ENCODE results near the gene SIAE. TPM values are rescaled to one million over a fixed set of nuclear protein-coding genes. Genes with fewer than 3 reads are reported as not detected.

Gene SIAE
- total RNA-seq, 1 donor from 2014 or later = 8.2 TPM

DNA sequence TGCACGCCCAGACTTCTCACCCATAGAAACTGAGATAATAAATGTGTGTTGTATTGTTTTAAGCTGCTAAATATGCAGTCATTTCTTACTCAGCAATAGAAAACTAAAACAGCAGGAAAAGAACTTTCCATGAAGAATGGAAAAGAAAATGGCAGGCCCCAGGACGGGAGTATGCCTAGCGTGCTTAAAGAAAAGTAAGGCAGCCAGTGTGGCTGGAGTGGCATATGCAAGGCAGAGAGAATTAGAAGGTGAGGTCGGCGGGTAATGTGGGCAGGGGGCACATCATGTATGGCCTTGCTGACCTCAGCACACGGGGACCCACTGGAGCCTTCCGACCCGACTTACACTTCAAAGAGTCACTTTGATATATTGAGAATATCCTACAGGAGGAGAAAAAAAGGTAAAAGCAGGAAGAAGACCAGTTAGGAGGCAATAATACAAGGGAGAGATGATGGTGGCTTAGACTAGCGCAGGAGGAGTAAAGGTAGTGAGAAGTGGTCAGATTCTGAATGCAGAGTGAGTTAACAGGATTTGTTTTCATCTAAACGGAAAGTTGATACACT, 30.4 kb downstream of the SIAE start:
- no peak for DNase-seq (ENCODE audit: low read depth)
- H3K4me3 ChIP-seq (ENCODE audit: low read depth, low read length) = no peak overlapping the region
- TF ChIP-seq, protein P1, sequence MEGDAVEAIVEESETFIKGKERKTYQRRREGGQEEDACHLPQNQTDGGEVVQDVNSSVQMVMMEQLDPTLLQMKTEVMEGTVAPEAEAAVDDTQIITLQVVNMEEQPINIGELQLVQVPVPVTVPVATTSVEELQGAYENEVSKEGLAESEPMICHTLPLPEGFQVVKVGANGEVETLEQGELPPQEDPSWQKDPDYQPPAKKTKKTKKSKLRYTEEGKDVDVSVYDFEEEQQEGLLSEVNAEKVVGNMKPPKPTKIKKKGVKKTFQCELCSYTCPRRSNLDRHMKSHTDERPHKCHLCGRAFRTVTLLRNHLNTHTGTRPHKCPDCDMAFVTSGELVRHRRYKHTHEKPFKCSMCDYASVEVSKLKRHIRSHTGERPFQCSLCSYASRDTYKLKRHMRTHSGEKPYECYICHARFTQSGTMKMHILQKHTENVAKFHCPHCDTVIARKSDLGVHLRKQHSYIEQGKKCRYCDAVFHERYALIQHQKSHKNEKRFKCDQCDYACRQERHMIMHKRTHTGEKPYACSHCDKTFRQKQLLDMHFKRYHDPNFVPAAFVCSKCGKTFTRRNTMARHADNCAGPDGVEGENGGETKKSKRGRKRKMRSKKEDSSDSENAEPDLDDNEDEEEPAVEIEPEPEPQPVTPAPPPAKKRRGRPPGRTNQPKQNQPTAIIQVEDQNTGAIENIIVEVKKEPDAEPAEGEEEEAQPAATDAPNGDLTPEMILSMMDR (conservative IDR thresholded peaks at IDR 0.05; ENCODE audit: low read depth, low read length) = no peak

DNA sequence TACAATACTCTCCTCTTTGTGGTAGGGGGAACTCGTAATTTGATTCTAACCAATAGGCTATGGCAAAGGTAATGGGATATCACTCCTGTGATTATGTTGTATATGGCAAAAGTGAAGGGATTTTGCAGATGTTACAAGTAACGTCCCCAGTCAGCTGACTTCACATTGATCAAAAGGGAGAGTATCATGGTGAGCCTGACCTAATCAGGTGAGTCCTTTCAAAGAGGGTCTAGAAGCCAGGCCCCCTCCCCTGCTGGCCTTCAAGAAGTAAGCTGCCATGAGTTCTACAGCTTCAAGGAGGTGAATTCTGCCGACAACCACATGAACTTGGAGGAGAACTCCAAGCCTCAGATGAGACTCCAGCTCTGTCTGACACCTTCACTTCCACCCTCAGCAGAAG, 30.9 kb downstream of the SIAE start:
- TF ChIP-seq, protein P1 (conservative IDR thresholded peaks at IDR 0.05; ENCODE audit: low read depth, low read length) = no peak
- DNase-seq (ENCODE audit: low read depth) = no peak
- no peak overlapping the region for H3K4me3 ChIP-seq (ENCODE audit: low read depth, low read length)

DNA sequence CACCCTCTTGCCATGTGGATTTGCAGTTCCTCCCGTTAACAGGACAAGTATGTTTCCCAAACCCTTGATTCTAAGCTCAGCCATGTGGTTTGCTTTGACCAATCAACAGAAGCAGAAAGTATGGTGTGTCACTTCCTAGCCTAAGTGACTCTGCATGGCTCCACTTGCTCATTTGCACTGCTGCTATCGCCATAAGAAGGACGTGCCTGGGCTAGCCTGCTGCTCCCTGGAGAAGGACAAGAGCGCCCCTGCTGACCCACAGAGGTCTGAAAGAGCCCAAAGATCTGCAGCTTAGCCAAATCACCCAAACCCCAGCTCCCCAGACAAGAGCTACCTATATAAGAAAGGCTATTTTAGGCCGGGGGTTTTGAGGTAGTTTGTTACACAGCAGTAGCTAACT, 32.9 kb downstream of the SIAE start:
- TF ChIP-seq, protein P1 (conservative IDR thresholded peaks at IDR 0.05; ENCODE audit: low read depth, low read length) = no peak
- DNase-seq (ENCODE audit: low read depth) = no peak
- H3K4me3 ChIP-seq (ENCODE audit: low read depth, low read length) = no peak overlapping the region

DNA sequence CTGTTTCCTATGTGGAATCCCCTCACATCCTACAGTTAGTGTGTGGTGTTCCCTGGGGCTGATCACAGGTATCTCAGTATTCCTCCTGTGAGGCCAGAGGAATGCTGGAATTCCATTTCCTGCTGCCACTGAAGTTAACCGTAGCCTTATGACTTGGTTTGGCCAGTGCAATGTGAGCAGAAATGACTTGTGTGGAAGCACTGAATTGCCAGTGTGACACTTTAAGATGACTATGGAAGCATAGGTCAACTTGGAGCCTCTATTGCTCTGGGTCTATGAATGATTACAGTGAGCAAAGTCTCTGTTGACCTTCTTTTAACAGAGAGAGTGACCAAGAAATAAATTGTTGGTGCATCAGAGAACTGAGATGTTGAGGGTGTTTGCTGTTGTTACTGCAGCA, 34.4 kb downstream of the SIAE start:
- DNase-seq (ENCODE audit: low read depth) = no peak
- no peak overlapping the region for H3K4me3 ChIP-seq (ENCODE audit: low read depth, low read length)
- TF ChIP-seq, protein P1 (conservative IDR thresholded peaks at IDR 0.05; ENCODE audit: low read depth, low read length) = no peak

DNA sequence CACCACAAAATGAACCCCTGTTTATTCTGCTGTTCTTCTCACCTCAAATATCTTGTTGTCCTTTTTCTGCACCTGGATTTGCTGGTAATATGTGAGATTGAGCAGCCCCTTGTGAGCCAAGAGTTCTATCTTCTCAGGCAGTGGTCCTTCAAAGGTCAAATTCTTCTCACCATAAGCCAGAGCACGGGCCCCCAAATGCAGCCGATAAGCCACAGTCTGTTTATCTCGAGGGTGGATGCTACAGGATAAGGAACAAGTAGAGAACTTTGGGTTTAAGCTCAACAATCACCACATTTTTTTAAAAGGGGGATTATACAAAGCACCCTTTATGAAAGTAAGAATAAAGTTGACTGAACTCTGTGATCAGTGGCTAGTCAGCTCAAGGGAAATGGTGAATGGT, 35.0 kb downstream of the SIAE start:
- H3K4me3 ChIP-seq (ENCODE audit: low read depth, low read length) = no peak overlapping the region
- TF ChIP-seq, protein P1 (conservative IDR thresholded peaks at IDR 0.05; ENCODE audit: low read depth, low read length) = no peak
- DNase-seq (ENCODE audit: low read depth) = no peak

DNA sequence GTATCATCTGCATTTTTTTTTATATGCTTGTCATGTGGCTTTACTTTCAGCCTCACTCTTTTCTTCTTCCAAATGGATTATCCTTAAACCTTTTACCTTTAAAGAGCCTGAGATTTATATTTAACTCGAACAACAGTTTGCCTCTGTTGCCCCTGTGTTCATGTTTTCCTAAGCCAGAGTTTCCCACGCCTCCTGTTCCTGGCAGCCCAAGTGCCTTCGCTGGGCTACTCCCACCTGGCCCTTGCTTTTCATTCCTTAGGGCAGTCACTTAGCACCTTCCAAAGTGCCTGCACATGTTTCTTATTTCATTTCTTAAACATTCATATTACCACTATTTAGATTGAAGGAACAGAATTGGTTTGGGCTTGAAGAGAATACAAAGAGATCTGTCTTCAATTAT, 37.6 kb downstream of the SIAE start:
- no peak for DNase-seq (ENCODE audit: low read depth)
- H3K4me3 ChIP-seq (ENCODE audit: low read depth, low read length) = no peak overlapping the region
- TF ChIP-seq, protein P1 (conservative IDR thresholded peaks at IDR 0.05; ENCODE audit: low read depth, low read length) = no peak

DNA sequence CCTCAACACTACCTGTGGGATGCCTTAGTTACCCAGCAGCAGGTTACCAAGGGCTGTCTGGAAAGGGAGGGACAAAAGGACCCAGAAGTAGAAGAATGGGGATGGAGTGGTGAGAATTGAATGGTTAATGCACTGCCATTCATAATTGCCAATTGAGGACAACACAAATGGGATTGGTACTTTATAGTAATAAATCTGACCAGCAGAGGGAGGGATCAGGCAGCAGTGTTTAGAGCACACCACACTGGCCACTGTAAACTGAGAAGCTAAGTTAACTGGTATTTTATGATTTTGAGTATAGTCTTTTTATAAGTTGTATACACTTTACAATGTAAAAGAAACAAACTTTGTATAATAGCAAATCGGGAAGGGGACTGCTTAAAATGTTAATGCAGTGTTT, 40.2 kb downstream of the SIAE start:
- DNase-seq (ENCODE audit: low read depth) = no peak
- H3K4me3 ChIP-seq (ENCODE audit: low read depth, low read length) = no peak overlapping the region
- TF ChIP-seq, protein P1 (conservative IDR thresholded peaks at IDR 0.05; ENCODE audit: low read depth, low read length) = peak; percentile 50

Data from epithelial cell of proximal tubule (primary cell).